B cell (primary cell): Measurements from ENCODE around the gene CISH. TPM values are rescaled to one million over a fixed set of nuclear protein-coding genes. Genes with fewer than 3 reads are reported as not detected.

ENCODE experiments used
- ATAC-seq: fragments of 200-7000 bp; cut with Tn5 transposase; one replicate; pipeline ENCODE4 v1.10.0; 2021; ENCODE audit warnings: low read depth, mild to moderate bottlenecking, moderate number of reproducible peaks, moderate library complexity
- CTCF ChIA-PET: fragments of 350-600 bp; sonication (Branson Sonifier 250); formaldehyde crosslinking; loops from one replicate; lab custom pipeline; 2021; ENCODE audit warnings: antibody characterized with exemption, inconsistent platforms; lab: Charles Lee
- POLR2A ChIA-PET: fragments of 350-600 bp; sonication (Branson Sonifier 250); formaldehyde crosslinking; loops from one replicate; lab custom pipeline; 2021; ENCODE audit warnings: antibody characterized with exemption; lab: Charles Lee
- DNase-seq: peaks from one replicate; pipeline ENCODE4 v3.0.0; 2013
- H2AFZ ChIP-seq: 2 replicates; pipeline ENCODE4 v1.6.1; 2012; ENCODE audit warnings: mild to moderate bottlenecking, low read depth, low read length; ENCODE audit not compliant: insufficient read depth, poor library complexity, severe bottlenecking
- H3K27ac ChIP-seq, 2 donors: 1 replicate in 1 of 2; 2 replicates in 1 of 2; pipeline ENCODE4 v1.5.1; 2012 to 2013; ENCODE audit warnings: low read length in 2 of 2, mild to moderate bottlenecking in 2 of 2, moderate library complexity in 1 of 2
- H3K27me3 ChIP-seq, 4 experiments: fragments of 200-600 bp in 1 of 4; sonication (generic) in 1 of 4; replicated peaks in 1 of 4; 1 replicate in 2 of 4; 2 replicates in 2 of 4; pipeline versions ENCODE4 v1.6.1 to v1.7.0; 2013 to 2016; ENCODE audit warnings: low read length in 3 of 4, mild to moderate bottlenecking in 2 of 4, mixed read lengths in 1 of 4, moderate library complexity in 1 of 4; ENCODE audit not compliant: insufficient read depth in 4 of 4, control insufficient read depth in 3 of 4; ENCODE audit errors: control extremely low read depth in 1 of 4
- H3K36me3 ChIP-seq, 2 experiments: replicated peaks in 1 of 2; 1 replicate in 1 of 2; 2 replicates in 1 of 2; pipeline versions ENCODE4 v1.6.1 to v1.7.1; 2013; ENCODE audit warnings: low read length in 1 of 2; ENCODE audit not compliant: insufficient read depth in 2 of 2, control insufficient read depth in 1 of 2; ENCODE audit errors: control extremely low read depth in 1 of 2, extremely low read depth in 1 of 2
- H3K4me1 ChIP-seq, 2 donors: fragments of 200-600 bp in 1 of 2; sonication (generic) in 1 of 2; 1 replicate in 1 of 2; 2 replicates in 1 of 2; pipeline versions ENCODE4 v1.5.1 to v1.6.1; 2013 to 2017; ENCODE audit warnings: low read length in 2 of 2; ENCODE audit not compliant: control insufficient read depth in 2 of 2, insufficient read depth in 2 of 2
- H3K4me2 ChIP-seq: replicated peaks from 2 replicates; pipeline ENCODE3; 2012; ENCODE audit warnings: mild to moderate bottlenecking, low read depth, low read length; ENCODE audit not compliant: poor library complexity, severe bottlenecking
- H3K4me3 ChIP-seq, 5 experiments: fragments of 200-600 bp in 1 of 5; sonication (generic) in 1 of 5; 1 replicate in 3 of 5; 2 replicates in 2 of 5; pipeline versions ENCODE4 v1.5.1 to v1.7.0; 2011 to 2016; ENCODE audit warnings: low read length in 4 of 5, mild to moderate bottlenecking in 4 of 5, low read depth in 2 of 5, control low read depth in 1 of 5, moderate library complexity in 1 of 5; ENCODE audit not compliant: insufficient read depth in 1 of 5; ENCODE audit errors: control extremely low read depth in 1 of 5, extremely low read depth in 1 of 5
- H3K79me2 ChIP-seq: fragments of 200-600 bp; sonication (generic); one replicate; pipeline ENCODE4 v1.6.0; 2016; ENCODE audit warnings: low read length; ENCODE audit not compliant: control insufficient read depth, insufficient read depth
- H3K9ac ChIP-seq: fragments of 200-600 bp; sonication (generic); 2 replicates; pipeline ENCODE4 v1.6.1; 2017; ENCODE audit warnings: mild to moderate bottlenecking, low read length, moderate library complexity
- H3K9me3 ChIP-seq, 3 donors: one replicate each; pipeline versions ENCODE4 v1.6.1 to v1.7.1; 2013; ENCODE audit warnings: low read length in 2 of 3; ENCODE audit not compliant: control insufficient read depth in 2 of 3, insufficient read depth in 1 of 3; ENCODE audit errors: control extremely low read depth in 1 of 3
- H4K20me1 ChIP-seq: 2 replicates; pipeline ENCODE4 v1.6.0; 2012; ENCODE audit warnings: mild to moderate bottlenecking, low read length; ENCODE audit not compliant: insufficient read depth, control insufficient read depth, poor library complexity, severe bottlenecking
- H3K27ac Mint-ChIP-seq: one replicate; pipeline ENCODE4 v1.8.0; 2021; ENCODE audit warnings: mixed read lengths
- H3K27me3 Mint-ChIP-seq: one replicate; pipeline ENCODE4 v1.8.0; 2021; ENCODE audit warnings: mixed read lengths
- H3K4me1 Mint-ChIP-seq: one replicate; pipeline ENCODE4 v1.8.0; 2021; ENCODE audit warnings: mixed read lengths
- H3K4me3 Mint-ChIP-seq: one replicate; pipeline ENCODE4 v1.8.0; 2021; ENCODE audit warnings: mixed read lengths
- H3K9me3 Mint-ChIP-seq: one replicate; pipeline ENCODE4 v1.8.0; 2022; ENCODE audit warnings: mixed read lengths; ENCODE audit not compliant: insufficient read depth
- EZH2 ChIP-seq: IDR thresholded peaks from 2 replicates; pipeline ENCODE4 v1.6.1; 2012; ENCODE audit warnings: borderline replicate concordance, low read depth, mild to moderate bottlenecking, moderate library complexity, low read length; ENCODE audit not compliant: insufficient read depth, poor library complexity, severe bottlenecking
- WGBS: methylation state at CpG from one replicate; pipeline ENCODE4 v1.1.5; 2013; ENCODE audit warnings: missing lambda C conversion rate; ENCODE audit not compliant: insufficient coverage; 5-methylcytosine and 5-hydroxymethylcytosine counted together
- intact Hi-C: fragments of 100-400 bp; cut with micrococcal nuclease; formaldehyde crosslinking; loops from one replicate; pipeline ENCODE4 v1.10.0; 2022
- polyA plus RNA-seq: library from polyadenylated mRNA; depleted of rRNA; stranded (reverse); fragments of >200 nt; gene quantifications from 2 replicates; pipeline ENCODE4 v1.2.3, GENCODE V29; 2012
- total RNA-seq, 2 donors: library from RNA; stranded (reverse); fragments of 120-200 nt in 1 of 2; gene quantifications; 1 replicate in 1 of 2; 2 replicates in 1 of 2; pipeline versions ENCODE4 v1.2.3 to v1.2.4, GENCODE V29; 2013 to 2022
- TF ChIP-seq, protein P1 (sequence below): fragments of 200-600 bp; IDR thresholded peaks from one replicate; pipeline ENCODE4 v1.8.0; 2022; ENCODE audit warnings: antibody characterized with exemption, mild to moderate bottlenecking

CISH gene
- total and polyA plus RNA-seq, 2 donors (not counting 1 experiment from before 2014, with no cell fraction given) = 2.3 to 3.5 TPM

DNA sequence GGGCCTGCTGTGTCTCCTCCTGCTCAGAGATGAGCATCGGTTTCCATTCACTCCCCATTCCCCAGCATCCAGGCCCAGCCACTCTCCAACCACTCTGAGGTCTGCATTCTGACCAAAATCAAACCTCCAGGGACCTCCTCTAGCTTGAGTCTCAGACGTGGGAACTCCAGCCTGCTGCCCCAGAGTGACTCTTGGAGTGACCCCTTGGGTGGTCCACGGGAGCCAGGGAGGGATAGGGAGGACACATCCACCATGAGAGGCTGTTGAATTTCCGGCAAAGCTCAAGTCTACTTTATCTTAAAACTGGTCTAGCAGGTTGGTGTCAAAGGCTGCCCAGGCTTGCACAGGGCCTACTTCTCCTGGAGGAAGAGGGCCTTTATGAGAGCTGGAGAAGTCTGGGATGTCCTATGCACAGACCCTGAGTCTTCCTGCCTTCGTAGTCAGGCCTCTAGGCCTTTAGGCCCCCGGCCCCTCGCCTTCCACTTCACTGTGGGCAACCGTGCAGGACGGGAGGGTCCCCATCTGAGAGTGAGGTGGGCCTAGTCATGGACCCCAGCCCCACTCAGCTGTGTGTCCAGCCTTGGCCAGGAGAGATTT lies 8.9 kb downstream of the CISH start:
- Histone ChIP-seq H3K27me3 (no peaks in the 10 kb centered on the region), H4K20me1 (no peaks in the 10 kb centered on the region), H2AFZ (no peak overlapping the region), H3K27ac (no peak overlapping the region), H3K4me3 (no peak overlapping the region), H3K4me1 (peaks cover 39 to 50% of the 10 kb centered on the region in 2 donors), H3K4me2 (no peak overlapping the region), H3K79me2 (no peaks in the 10 kb centered on the region), H3K9me3 (no peaks in the 10 kb centered on the region), H3K9ac (no peak overlapping the region), H3K36me3 (peaks cover 0 to 4% of the 10 kb centered on the region in 2 experiments)
- 77% methylated on average over 8 of the region's 9 CpGs for WGBS
- TF ChIP-seq EZH2 = no peak
- TF ChIP-seq, protein P1, sequence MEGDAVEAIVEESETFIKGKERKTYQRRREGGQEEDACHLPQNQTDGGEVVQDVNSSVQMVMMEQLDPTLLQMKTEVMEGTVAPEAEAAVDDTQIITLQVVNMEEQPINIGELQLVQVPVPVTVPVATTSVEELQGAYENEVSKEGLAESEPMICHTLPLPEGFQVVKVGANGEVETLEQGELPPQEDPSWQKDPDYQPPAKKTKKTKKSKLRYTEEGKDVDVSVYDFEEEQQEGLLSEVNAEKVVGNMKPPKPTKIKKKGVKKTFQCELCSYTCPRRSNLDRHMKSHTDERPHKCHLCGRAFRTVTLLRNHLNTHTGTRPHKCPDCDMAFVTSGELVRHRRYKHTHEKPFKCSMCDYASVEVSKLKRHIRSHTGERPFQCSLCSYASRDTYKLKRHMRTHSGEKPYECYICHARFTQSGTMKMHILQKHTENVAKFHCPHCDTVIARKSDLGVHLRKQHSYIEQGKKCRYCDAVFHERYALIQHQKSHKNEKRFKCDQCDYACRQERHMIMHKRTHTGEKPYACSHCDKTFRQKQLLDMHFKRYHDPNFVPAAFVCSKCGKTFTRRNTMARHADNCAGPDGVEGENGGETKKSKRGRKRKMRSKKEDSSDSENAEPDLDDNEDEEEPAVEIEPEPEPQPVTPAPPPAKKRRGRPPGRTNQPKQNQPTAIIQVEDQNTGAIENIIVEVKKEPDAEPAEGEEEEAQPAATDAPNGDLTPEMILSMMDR = no peak
- H3K9me3 Mint-ChIP-seq = no peaks in the 10 kb centered on the region
- POLR2A ChIA-PET = no interaction called here
- no peak for ATAC-seq
- CTCF ChIA-PET = interaction anchor here (1.3 to 1.7 kb wide), 2 partner anchors 10 to 11 kb away, joined by 4 to 6 read pairs; no protein-coding TSS in a partner anchor
- DNase-seq = no peak
- no peak overlapping the region for H3K4me3 Mint-ChIP-seq
- H3K27ac Mint-ChIP-seq = no peak overlapping the region
- peaks cover 42% of the 10 kb centered on the region for H3K4me1 Mint-ChIP-seq
- intact Hi-C loops = no loop called here
- no peaks in the 10 kb centered on the region for H3K27me3 Mint-ChIP-seq
